ENCODE results near the gene ECM1. TPM values are rescaled to one million over a fixed set of nuclear protein-coding genes. Genes with fewer than 3 reads are reported as not detected.
A peak's percentile ranks its signal among the peaks of the same experiment; 100 is the strongest.

The ECM1 gene
- polyA plus RNA-seq, 1 donor (not counting 4 experiments of a cell fraction or from before 2014, with no cell fraction given), result 23.6 TPM

DNA sequence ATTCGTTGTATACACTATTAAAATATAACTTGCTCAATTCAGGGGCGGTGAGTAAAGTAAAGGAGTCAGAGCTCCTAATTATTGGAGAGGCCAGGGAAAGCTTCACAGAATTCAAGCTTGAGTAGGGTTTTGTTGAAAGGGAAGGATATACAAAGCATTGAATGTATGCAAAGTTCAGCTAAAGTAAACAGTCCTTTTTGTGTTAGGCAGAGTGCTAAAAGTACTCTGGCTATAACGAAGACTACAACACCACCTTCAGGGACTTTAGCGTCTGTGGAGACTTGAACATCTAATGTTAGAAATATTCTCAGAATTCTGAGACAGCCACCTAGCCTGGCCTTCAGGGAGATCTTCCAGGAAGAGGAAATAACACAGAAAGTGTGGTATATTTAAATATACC, 8.7 kb downstream of the ECM1 start:
- Histone ChIP-seq H3K36me3 (ENCODE audit: control insufficient read depth in 2 of 2, extremely low read depth in 1 of 2, insufficient read depth in 2 of 2, low read length in 2 of 2) (peaks cover 7 to 12% of the 10 kb centered on the region in 2 experiments), H3K79me2 (ENCODE audit: control insufficient read depth, insufficient read depth, low read length) (no peaks in the 10 kb centered on the region), H3K27me3 (ENCODE audit: control insufficient read depth, extremely low read depth, insufficient read depth, low read length) (no peaks in the 10 kb centered on the region), H4K20me1 (ENCODE audit: control insufficient read depth, extremely low read depth, insufficient read depth, low read length) (no peaks in the 10 kb centered on the region), H3K9me3 (ENCODE audit: control insufficient read depth, low read depth, low read length) (no peaks in the 10 kb centered on the region), H3K9me1 (ENCODE audit: control insufficient read depth, extremely low read depth, insufficient read depth, low read length) (no peaks in the 10 kb centered on the region), H3K9ac (ENCODE audit: control insufficient read depth, extremely low read depth, insufficient read depth, low read length) (no peak overlapping the region), H3K4me2 (ENCODE audit: control insufficient read depth, extremely low read depth, insufficient read depth, low read depth, low read length) (peak overlapping the region; percentile 78), H3K4me3 (ENCODE audit: control insufficient read depth in 2 of 3, extremely low read depth in 1 of 3, insufficient read depth in 2 of 3, low read depth in 1 of 3, low read length in 3 of 3) (peak overlapping the region in 2 of 3 experiments; percentile 29 to 31), H3K27ac (ENCODE audit: control insufficient read depth, insufficient read depth, low read length) (no peak overlapping the region), H2AFZ (ENCODE audit: control insufficient read depth, low read length) (peak overlapping the region; percentile 46), H3K4me1 (ENCODE audit: control insufficient read depth, extremely low read depth, insufficient read depth, low read length) (peaks cover 23% of the 10 kb centered on the region)
- no peak for FAIRE-seq
- dilution Hi-C loops (cut with MboI; ENCODE audit: extremely low pct_ligation_motif_present, low sequenced_read_pairs), result no loop called here
- TF ChIP-seq, protein P1, sequence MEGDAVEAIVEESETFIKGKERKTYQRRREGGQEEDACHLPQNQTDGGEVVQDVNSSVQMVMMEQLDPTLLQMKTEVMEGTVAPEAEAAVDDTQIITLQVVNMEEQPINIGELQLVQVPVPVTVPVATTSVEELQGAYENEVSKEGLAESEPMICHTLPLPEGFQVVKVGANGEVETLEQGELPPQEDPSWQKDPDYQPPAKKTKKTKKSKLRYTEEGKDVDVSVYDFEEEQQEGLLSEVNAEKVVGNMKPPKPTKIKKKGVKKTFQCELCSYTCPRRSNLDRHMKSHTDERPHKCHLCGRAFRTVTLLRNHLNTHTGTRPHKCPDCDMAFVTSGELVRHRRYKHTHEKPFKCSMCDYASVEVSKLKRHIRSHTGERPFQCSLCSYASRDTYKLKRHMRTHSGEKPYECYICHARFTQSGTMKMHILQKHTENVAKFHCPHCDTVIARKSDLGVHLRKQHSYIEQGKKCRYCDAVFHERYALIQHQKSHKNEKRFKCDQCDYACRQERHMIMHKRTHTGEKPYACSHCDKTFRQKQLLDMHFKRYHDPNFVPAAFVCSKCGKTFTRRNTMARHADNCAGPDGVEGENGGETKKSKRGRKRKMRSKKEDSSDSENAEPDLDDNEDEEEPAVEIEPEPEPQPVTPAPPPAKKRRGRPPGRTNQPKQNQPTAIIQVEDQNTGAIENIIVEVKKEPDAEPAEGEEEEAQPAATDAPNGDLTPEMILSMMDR (optimal IDR thresholded peaks at IDR 0.05 in 1 of 3, IDR thresholded peaks at IDR 0.05 in 1 of 3, conservative IDR thresholded peaks at IDR 0.05 in 1 of 3; ENCODE audit: extremely low read depth in 1 of 3, insufficient read depth in 2 of 3, low read length in 3 of 3), result no peak
- no peak for TF ChIP-seq EZH2 (IDR thresholded peaks at IDR 0.05; ENCODE audit: low read length)
- no peak for DNase-seq (ENCODE audit: low read depth, low spot score)

DNA sequence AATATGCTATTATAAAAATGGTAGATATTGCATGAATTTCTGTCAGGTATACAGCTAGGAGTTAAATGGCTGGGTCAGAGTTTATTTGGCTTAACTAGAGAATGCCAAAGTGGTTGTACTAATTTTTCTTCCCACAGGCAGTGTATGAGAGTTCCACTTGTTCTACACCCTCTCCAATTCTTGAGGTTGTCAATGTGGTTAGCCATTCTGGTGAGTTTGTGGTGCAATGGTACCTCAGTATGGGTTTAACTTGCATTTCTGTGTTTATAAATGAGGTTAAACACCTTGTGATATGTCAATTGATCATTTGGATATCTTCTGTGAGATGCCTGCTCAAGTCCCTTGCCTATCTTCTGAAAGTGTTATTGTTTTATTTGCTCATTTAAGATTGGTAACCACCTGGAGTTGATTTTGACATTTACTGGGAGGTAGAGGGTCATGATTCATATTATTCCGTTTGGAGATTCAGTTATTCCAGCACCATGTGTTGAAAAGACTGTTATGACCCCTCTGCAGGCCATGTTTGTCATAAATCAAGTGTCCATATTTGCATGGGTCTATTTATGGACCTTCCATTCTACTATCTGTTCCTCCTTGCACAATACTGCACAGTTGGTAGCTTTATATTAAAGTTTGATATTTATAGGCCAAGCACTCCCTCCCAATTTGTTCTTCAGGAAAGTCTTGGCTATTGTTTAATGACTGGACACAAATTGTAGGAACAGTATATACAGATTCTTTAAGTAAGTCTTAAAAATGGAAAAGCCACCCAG, 13.5 kb downstream of the ECM1 start:
- Histone ChIP-seq H3K36me3 (ENCODE audit: control insufficient read depth in 2 of 2, extremely low read depth in 1 of 2, insufficient read depth in 2 of 2, low read length in 2 of 2) (no peaks in the 10 kb centered on the region), H3K4me2 (ENCODE audit: control insufficient read depth, extremely low read depth, insufficient read depth, low read depth, low read length) (no peak overlapping the region), H3K79me2 (ENCODE audit: control insufficient read depth, insufficient read depth, low read length) (no peaks in the 10 kb centered on the region), H3K9ac (ENCODE audit: control insufficient read depth, extremely low read depth, insufficient read depth, low read length) (no peak overlapping the region), H3K4me1 (ENCODE audit: control insufficient read depth, extremely low read depth, insufficient read depth, low read length) (peaks cover 4% of the 10 kb centered on the region), H3K9me1 (ENCODE audit: control insufficient read depth, extremely low read depth, insufficient read depth, low read length) (no peaks in the 10 kb centered on the region), H3K27ac (ENCODE audit: control insufficient read depth, insufficient read depth, low read length) (no peak overlapping the region), H4K20me1 (ENCODE audit: control insufficient read depth, extremely low read depth, insufficient read depth, low read length) (no peaks in the 10 kb centered on the region), H3K9me3 (ENCODE audit: control insufficient read depth, low read depth, low read length) (no peaks in the 10 kb centered on the region), H2AFZ (ENCODE audit: control insufficient read depth, low read length) (no peak overlapping the region), H3K4me3 (ENCODE audit: control insufficient read depth in 2 of 3, extremely low read depth in 1 of 3, insufficient read depth in 2 of 3, low read depth in 1 of 3, low read length in 3 of 3) (no peak overlapping the region), H3K27me3 (ENCODE audit: control insufficient read depth, extremely low read depth, insufficient read depth, low read length) (no peaks in the 10 kb centered on the region)
- FAIRE-seq (no peak), DNase-seq (ENCODE audit: low read depth, low spot score) (no peak)
- TF ChIP-seq, protein P1 (optimal IDR thresholded peaks at IDR 0.05 in 1 of 3, IDR thresholded peaks at IDR 0.05 in 1 of 3, conservative IDR thresholded peaks at IDR 0.05 in 1 of 3; ENCODE audit: extremely low read depth in 1 of 3, insufficient read depth in 2 of 3, low read length in 3 of 3), result no peak
- no peak for TF ChIP-seq EZH2 (IDR thresholded peaks at IDR 0.05; ENCODE audit: low read length)
- dilution Hi-C loops (cut with MboI; ENCODE audit: extremely low pct_ligation_motif_present, low sequenced_read_pairs), result no loop called here

Measured in keratinocyte (primary cell).